Hepatocyte (in vitro differentiated cells): ENCODE measurements around the gene NOC2L. TPM values are rescaled to one million over a fixed set of nuclear protein-coding genes. Genes with fewer than 3 reads are reported as not detected.

Experiments used
- DNase-seq: peaks from one replicate; pipeline ENCODE4 v3.0.0-alpha.2; 2016; ENCODE audit warnings: low spot score
- H2AFZ ChIP-seq: fragments of 200-600 bp; sonication (generic); 2 replicates; pipeline ENCODE4 v1.6.0; 2016; ENCODE audit warnings: antibody characterized with exemption, mild to moderate bottlenecking
- H3K27ac ChIP-seq: fragments of 200-600 bp; sonication (generic); 2 replicates; pipeline ENCODE4 v1.5.1; 2016; ENCODE audit warnings: mild to moderate bottlenecking
- H3K27me3 ChIP-seq: fragments of 200-600 bp; sonication (generic); 2 replicates; pipeline ENCODE4 v1.6.1; 2016
- H3K36me3 ChIP-seq: fragments of 200-600 bp; sonication (generic); replicated peaks from 2 replicates; pipeline ENCODE4 v1.5.1; 2016; ENCODE audit warnings: low read depth; ENCODE audit not compliant: insufficient read depth
- H3K4me1 ChIP-seq: fragments of 200-600 bp; sonication (generic); 2 replicates; pipeline ENCODE4 v1.5.1; 2016; ENCODE audit warnings: mild to moderate bottlenecking, moderate library complexity; ENCODE audit not compliant: insufficient read depth
- H3K4me2 ChIP-seq: fragments of 200-600 bp; sonication (generic); 2 replicates; pipeline ENCODE4 v1.6.0; 2016
- H3K4me3 ChIP-seq: fragments of 200-600 bp; sonication (generic); 2 replicates; pipeline ENCODE4 v1.5.1; 2016; ENCODE audit warnings: mild to moderate bottlenecking
- H3K79me2 ChIP-seq: fragments of 200-600 bp; sonication (generic); 2 replicates; pipeline ENCODE4 v1.6.0; 2017; ENCODE audit warnings: mild to moderate bottlenecking
- H3K9me2 ChIP-seq: fragments of 200-600 bp; sonication (generic); replicated peaks from 2 replicates; pipeline ENCODE4 v1.6.0; 2017; ENCODE audit warnings: mild to moderate bottlenecking; ENCODE audit not compliant: insufficient read depth
- H3K9me3 ChIP-seq: fragments of 200-600 bp; sonication (generic); 2 replicates; pipeline ENCODE4 v1.5.1; 2016; ENCODE audit warnings: low read depth, mild to moderate bottlenecking
- H4K20me1 ChIP-seq: fragments of 200-600 bp; sonication (generic); 2 replicates; pipeline ENCODE4 v1.6.0; 2016; ENCODE audit warnings: mild to moderate bottlenecking; ENCODE audit not compliant: insufficient read depth, poor library complexity, severe bottlenecking
- EZH2 ChIP-seq: fragments of 200-600 bp; sonication (generic); IDR thresholded peaks from 2 replicates; pipeline ENCODE4 v1.6.1; 2016; ENCODE audit warnings: antibody characterized with exemption, mild to moderate bottlenecking, borderline replicate concordance
- EZH2phosphoT487 ChIP-seq: fragments of 200-600 bp; sonication (generic); IDR thresholded peaks from one replicate; pipeline ENCODE4 v1.6.1; 2018; ENCODE audit warnings: antibody characterized with exemption, mild to moderate bottlenecking, low read depth, moderate library complexity; ENCODE audit not compliant: unreplicated experiment, severe bottlenecking
- WGBS: methylation state at CpG from one replicate; pipeline ENCODE4 v1.1.6; 2016; ENCODE audit warnings: low lambda C conversion rate; ENCODE audit errors: missing lambda C conversion rate; 5-methylcytosine and 5-hydroxymethylcytosine counted together
- polyA plus RNA-seq: library from polyadenylated mRNA; unstranded; fragments of >200 nt; fragmentation: Nextera tagmentation; extraction: Ambion mirVana; gene quantifications from 2 replicates; pipeline ENCODE4 v1.2.1, GENCODE V29; 2016
- total RNA-seq: library from RNA; depleted of rRNA; stranded (reverse); fragments of >200 nt; gene quantifications from 2 replicates; pipeline ENCODE4 v1.2.3, GENCODE V29; 2014
- TF ChIP-seq, protein P1 (sequence below): fragments of 200-600 bp; sonication (generic); IDR thresholded peaks from 2 replicates; pipeline ENCODE4 v1.5.1; 2016; ENCODE audit warnings: antibody characterized with exemption, mild to moderate bottlenecking; ENCODE audit not compliant: poor library complexity

Gene NOC2L
- total and polyA plus RNA-seq, 2 experiments from 2014 or later: 44.3 to 66.6 TPM

- H3K27me3 ChIP-seq: peaks cover 31% of the 10 kb centered on the region
- H3K9me3 ChIP-seq: no peaks in the 10 kb centered on the region
- no peak overlapping the region for H3K4me3 ChIP-seq
- H3K36me3 ChIP-seq: no peaks in the 10 kb centered on the region
- H3K27ac ChIP-seq: no peak overlapping the region
- H4K20me1 ChIP-seq: no peaks in the 10 kb centered on the region
- TF ChIP-seq EZH2 (no peak), EZH2phosphoT487 (no peak)
- TF ChIP-seq, protein P1, sequence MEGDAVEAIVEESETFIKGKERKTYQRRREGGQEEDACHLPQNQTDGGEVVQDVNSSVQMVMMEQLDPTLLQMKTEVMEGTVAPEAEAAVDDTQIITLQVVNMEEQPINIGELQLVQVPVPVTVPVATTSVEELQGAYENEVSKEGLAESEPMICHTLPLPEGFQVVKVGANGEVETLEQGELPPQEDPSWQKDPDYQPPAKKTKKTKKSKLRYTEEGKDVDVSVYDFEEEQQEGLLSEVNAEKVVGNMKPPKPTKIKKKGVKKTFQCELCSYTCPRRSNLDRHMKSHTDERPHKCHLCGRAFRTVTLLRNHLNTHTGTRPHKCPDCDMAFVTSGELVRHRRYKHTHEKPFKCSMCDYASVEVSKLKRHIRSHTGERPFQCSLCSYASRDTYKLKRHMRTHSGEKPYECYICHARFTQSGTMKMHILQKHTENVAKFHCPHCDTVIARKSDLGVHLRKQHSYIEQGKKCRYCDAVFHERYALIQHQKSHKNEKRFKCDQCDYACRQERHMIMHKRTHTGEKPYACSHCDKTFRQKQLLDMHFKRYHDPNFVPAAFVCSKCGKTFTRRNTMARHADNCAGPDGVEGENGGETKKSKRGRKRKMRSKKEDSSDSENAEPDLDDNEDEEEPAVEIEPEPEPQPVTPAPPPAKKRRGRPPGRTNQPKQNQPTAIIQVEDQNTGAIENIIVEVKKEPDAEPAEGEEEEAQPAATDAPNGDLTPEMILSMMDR: no peak
- H3K4me1 ChIP-seq: peaks cover 32% of the 10 kb centered on the region
- no peaks in the 10 kb centered on the region for H3K9me2 ChIP-seq
- DNase-seq: no peak
- H3K4me2 ChIP-seq: no peak overlapping the region
- 88% methylated on average over 26 of the region's 28 CpGs for WGBS
- no peak overlapping the region for H2AFZ ChIP-seq
- no peaks in the 10 kb centered on the region for H3K79me2 ChIP-seq
These were observed 43.5 kb downstream of the NOC2L start for GRCh38 chr1:915295-916172.

DNA sequence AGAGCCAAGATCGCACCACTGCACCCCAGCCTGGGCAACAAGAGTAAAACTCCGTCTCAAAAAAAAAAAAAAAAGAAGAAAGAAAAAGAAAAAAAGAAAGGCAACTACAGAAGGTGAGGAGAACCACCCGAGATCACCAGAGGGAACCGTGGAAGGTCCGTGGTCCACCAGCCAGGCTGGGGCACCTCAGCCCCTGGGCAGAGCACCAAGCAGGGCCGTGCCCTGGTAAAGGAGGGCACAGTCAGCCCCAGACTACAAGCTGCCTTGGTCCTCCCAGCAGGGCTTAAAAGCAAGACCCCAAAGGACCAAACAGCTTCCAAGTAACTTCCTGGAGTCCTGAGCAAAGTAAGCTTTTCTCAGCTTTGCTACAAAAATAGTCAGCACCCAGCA lies 44.2 kb downstream of the NOC2L start:
- no peak for TF ChIP-seq EZH2
- TF ChIP-seq EZH2phosphoT487: no peak
- TF ChIP-seq, protein P1: no peak
- H4K20me1 ChIP-seq: no peaks in the 10 kb centered on the region
- no peaks in the 10 kb centered on the region for H3K36me3 ChIP-seq
- no peak overlapping the region for H2AFZ ChIP-seq
- DNase-seq: no peak
- no peak overlapping the region for H3K27ac ChIP-seq
- H3K4me1 ChIP-seq: peaks cover 30% of the 10 kb centered on the region
- no peaks in the 10 kb centered on the region for H3K9me2 ChIP-seq
- 85% methylated on average over 4 of the region's 6 CpGs for WGBS
- H3K9me3 ChIP-seq: no peaks in the 10 kb centered on the region
- peaks cover 31% of the 10 kb centered on the region for H3K27me3 ChIP-seq
- no peaks in the 10 kb centered on the region for H3K79me2 ChIP-seq
- no peak overlapping the region for H3K4me2 ChIP-seq
- H3K4me3 ChIP-seq: no peak overlapping the region

- H3K4me3 ChIP-seq: no peak overlapping the region
These were observed 44.7 kb downstream of the NOC2L start for GRCh38 chr1:914131-914890.

More at GRCh38 chr1:914131-914890, 44.7 kb downstream of the NOC2L start:
- TF ChIP-seq, protein P1: no peak
- TF ChIP-seq EZH2phosphoT487 (no peak), EZH2 (no peak)
- H3K9me2 ChIP-seq: no peaks in the 10 kb centered on the region
- H3K4me2 ChIP-seq: no peak overlapping the region
- peaks cover 30% of the 10 kb centered on the region for H3K4me1 ChIP-seq
- WGBS: 81% methylated on average over 21 of the region's 21 CpGs
- no peak overlapping the region for H3K27ac ChIP-seq
- no peaks in the 10 kb centered on the region for H3K36me3 ChIP-seq
- H3K27me3 ChIP-seq: peaks cover 31% of the 10 kb centered on the region
- H2AFZ ChIP-seq: no peak overlapping the region
- no peaks in the 10 kb centered on the region for H3K79me2 ChIP-seq
- DNase-seq: no peak
- no peaks in the 10 kb centered on the region for H4K20me1 ChIP-seq
- H3K9me3 ChIP-seq: no peaks in the 10 kb centered on the region
